Heart right ventricle (tissue), 16 donors: ENCODE measurements around the gene HSPG2. TPM values are rescaled to one million over a fixed set of nuclear protein-coding genes. Genes with fewer than 3 reads are reported as not detected.

ENCODE experiments used
- ATAC-seq, 8 donors: fragments of 200-7000 bp; cut with Tn5 transposase; one replicate each; pipeline ENCODE4 v1.9.1; 2020; ENCODE audit warnings: mild to moderate bottlenecking in 8 of 8, moderate library complexity in 8 of 8, moderate number of reproducible peaks in 1 of 8
- DNase-seq, 2 donors: peaks; one replicate each; pipeline ENCODE4 v3.0.0-alpha.2; 2020
- H3K27ac ChIP-seq, 10 donors: fragments of 200-600 bp; sonication (generic) in 2 of 10; one replicate each; pipeline versions ENCODE4 v1.5.0 to v1.8.0; 2020 to 2022; ENCODE audit warnings: mild to moderate bottlenecking in 3 of 10
- H3K27me3 ChIP-seq, 7 donors: fragments of 200-600 bp; one replicate each; pipeline ENCODE4 v1.8.0; 2021 to 2022; ENCODE audit warnings: mild to moderate bottlenecking in 2 of 7
- H3K36me3 ChIP-seq, 9 donors: fragments of 200-600 bp; sonication (generic) in 1 of 9; one replicate each; pipeline versions ENCODE4 v1.5.0 to v1.8.0; 2020 to 2022; ENCODE audit warnings: mild to moderate bottlenecking in 2 of 9
- H3K4me1 ChIP-seq, 9 donors: fragments of 200-600 bp; sonication (generic) in 1 of 9; one replicate each; pipeline versions ENCODE4 v1.5.0 to v1.8.0; 2020 to 2022; ENCODE audit warnings: mild to moderate bottlenecking in 4 of 9
- H3K4me3 ChIP-seq, 10 donors: fragments of 200-600 bp; sonication (generic) in 2 of 10; one replicate each; pipeline versions ENCODE4 v1.5.0 to v1.8.0; 2020 to 2022; ENCODE audit warnings: mild to moderate bottlenecking in 7 of 10, moderate library complexity in 2 of 10
- H3K9me3 ChIP-seq, 11 donors: fragments of 200-600 bp in 10 of 11; sonication (generic) in 2 of 11; one replicate each; pipeline versions ENCODE4 v1.5.0 to v1.8.0; 2013 to 2022; ENCODE audit warnings: mild to moderate bottlenecking in 2 of 11, control low read depth in 1 of 11, moderate library complexity in 1 of 11
- WGBS, 2 donors: extraction: QIAGEN DNeasy Blood & Tissue Kit; methylation state at CpG; one replicate each; pipeline ENCODE4 v1.1.7; 2013; ENCODE audit warnings: inconsistent platforms in 1 of 2; 5-methylcytosine and 5-hydroxymethylcytosine counted together
- intact Hi-C, 10 donors: fragments of 100-400 bp; cut with DNase I; formaldehyde crosslinking; loops; one replicate each; pipeline versions ENCODE4 v1.11.1 to v1.14.2; 2022
- polyA plus RNA-seq, 2 donors: library from polyadenylated mRNA; stranded (reverse); fragments of 200-250 nt; gene quantifications; one replicate each; pipeline ENCODE4 v1.2.3, GENCODE V29; 2013
- total RNA-seq, 10 donors: library from RNA; stranded (reverse); fragmentation: NEBNext Ultra II Directional in 3 of 10; extraction: Animal tissue kit (Norgen Biotek cat#: 25700) in 3 of 10; gene quantifications; one replicate each; pipeline versions ENCODE4 v1.2.1 to v1.2.4, GENCODE V29; 2021 to 2023
- TF ChIP-seq, protein P1 (sequence below), 9 donors: fragments of 200-600 bp; sonication (generic) in 2 of 9; IDR thresholded peaks; one replicate each; pipeline versions ENCODE4 v1.5.0 to v1.8.0; 2021 to 2022; ENCODE audit warnings: antibody characterized with exemption in 9 of 9, mild to moderate bottlenecking in 5 of 9, moderate library complexity in 1 of 9
- donor health status: Arrhythmogenic right ventricular cardiomyopathy.
- donor health status: ischemic (EF 13 %, LVEDD 7.1; RV severe dilation, severe dysfunction).
- donor health status: healthy with polysubstance abuse.
- donor health status: DM: no; HTN: yes; CAD: no.
- donor health status: DM: no; HTN: no; CAD: no.
- donor health status: ischemic (EF 25% LVEDD 6.9; RV normal size, moderate dysfunction).
- donor health status: ischemic (EF 25% LVEDD 5.7; RV mildly dilated, moderate dysfunction).
- donor health status: healthy.
- donor health status: DM: yes; HTN: yes; CAD: no.
- donor health status: Ischemic cardiomyopathy.
- donor health status: ischemic (EF 35%, LVEDD 5.7; RV mildly dilated, moderate dysfunction).
- donor health status: nonischemic (EF 11% LVEDD 7.7; RV severe dilation, severe dysfunction).
- donor health status: DM: yes; HTN: yes; CAD: no.
- donor health status: PGD.
- donor health status: ischemic (EF 29% LVEDD 5.4; RV normal size, mild dysfunction).
- donor health status: nonischemic (EF 23%, LVEDD 6.1; RV moderate dilation, normal function).

Gene HSPG2
- total and polyA plus RNA-seq, 12 donors: 221 to 508 (median 310) TPM

DNA sequence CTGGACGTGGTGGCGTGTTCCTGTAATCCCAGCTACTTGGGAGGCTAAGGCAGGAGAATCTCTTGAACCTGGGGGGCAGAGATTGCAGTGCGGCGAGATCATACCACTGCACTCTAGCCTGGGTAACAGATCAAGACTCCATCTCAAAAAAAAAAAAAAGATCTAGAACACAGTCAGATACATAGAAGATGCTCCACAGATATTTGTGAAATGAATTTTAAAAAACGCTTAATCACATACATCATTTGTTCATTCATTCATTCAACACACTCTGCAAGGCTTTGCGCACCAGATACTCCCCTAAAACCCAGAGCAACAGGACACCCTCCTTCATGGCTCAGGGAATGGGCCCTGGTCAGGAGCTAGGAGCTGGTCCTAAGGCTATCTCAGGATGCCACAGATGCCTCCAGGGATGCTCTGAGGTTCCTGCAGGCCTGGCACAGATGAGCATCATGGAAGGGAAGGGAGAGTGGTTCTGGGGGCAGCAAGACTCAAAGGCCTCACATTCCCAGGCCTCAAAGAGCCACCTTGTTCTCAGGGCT lies 6.4 kb downstream of the HSPG2 start:
- H3K4me1 ChIP-seq: peaks cover 56 to 100% (median 91%) of the 10 kb centered on the region in 9 donors
- 85 to 86% methylated on average over 6 of the region's 6 CpGs for WGBS, 2 donors
- H3K9me3 ChIP-seq: no peaks in the 10 kb centered on the region
- H3K27me3 ChIP-seq: no peaks in the 10 kb centered on the region
- TF ChIP-seq, protein P1, sequence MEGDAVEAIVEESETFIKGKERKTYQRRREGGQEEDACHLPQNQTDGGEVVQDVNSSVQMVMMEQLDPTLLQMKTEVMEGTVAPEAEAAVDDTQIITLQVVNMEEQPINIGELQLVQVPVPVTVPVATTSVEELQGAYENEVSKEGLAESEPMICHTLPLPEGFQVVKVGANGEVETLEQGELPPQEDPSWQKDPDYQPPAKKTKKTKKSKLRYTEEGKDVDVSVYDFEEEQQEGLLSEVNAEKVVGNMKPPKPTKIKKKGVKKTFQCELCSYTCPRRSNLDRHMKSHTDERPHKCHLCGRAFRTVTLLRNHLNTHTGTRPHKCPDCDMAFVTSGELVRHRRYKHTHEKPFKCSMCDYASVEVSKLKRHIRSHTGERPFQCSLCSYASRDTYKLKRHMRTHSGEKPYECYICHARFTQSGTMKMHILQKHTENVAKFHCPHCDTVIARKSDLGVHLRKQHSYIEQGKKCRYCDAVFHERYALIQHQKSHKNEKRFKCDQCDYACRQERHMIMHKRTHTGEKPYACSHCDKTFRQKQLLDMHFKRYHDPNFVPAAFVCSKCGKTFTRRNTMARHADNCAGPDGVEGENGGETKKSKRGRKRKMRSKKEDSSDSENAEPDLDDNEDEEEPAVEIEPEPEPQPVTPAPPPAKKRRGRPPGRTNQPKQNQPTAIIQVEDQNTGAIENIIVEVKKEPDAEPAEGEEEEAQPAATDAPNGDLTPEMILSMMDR (IDR thresholded peaks at IDR 0.05): no peak
- intact Hi-C loops: no loop called here
- H3K27ac ChIP-seq: peak overlapping the region; percentile 89 to 99 (median 94)
- H3K36me3 ChIP-seq: peaks cover 0 to 34% (median 0%) of the 10 kb centered on the region in 9 donors
- H3K4me3 ChIP-seq: peak overlapping the region in 6 of 10 donors; percentile 9 to 91 (median 82)
- no peak for DNase-seq
- no peak for ATAC-seq

DNA sequence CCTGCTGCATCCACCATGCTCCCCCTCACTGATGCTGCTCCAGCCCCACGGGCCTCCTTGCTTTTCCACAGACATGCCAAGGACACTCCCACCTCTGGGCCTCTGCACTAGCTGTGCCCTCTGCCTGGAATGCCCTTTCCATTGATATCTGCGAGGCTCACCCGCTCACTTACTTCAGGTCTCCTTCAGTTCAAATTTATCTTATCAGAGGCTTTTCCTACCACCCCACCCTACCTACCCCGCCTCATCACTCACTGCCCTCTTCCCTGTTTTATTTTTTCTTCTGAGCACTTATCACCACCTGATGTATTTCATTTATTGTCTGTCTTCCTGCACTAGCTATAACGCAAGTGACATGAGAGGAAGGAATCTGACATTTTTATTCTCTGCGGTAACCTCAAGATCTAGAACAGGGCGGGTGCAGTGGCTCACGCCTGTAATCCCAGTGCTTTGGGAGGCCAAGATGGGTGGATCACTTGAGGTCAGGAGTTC lies 7.0 kb downstream of the HSPG2 start:
- ATAC-seq (peak in 2 of 8 donors; percentile 14 to 16), DNase-seq (peak in 1 of 2 donors; percentile 40)
- no peaks in the 10 kb centered on the region for H3K27me3 ChIP-seq
- H3K36me3 ChIP-seq: peaks cover 0 to 34% (median 0%) of the 10 kb centered on the region in 9 donors
- 28 to 35% methylated on average over 8 of the region's 8 CpGs for WGBS, 2 donors
- intact Hi-C loops: no loop called here
- TF ChIP-seq, protein P1 (IDR thresholded peaks at IDR 0.05): no peak
- H3K27ac ChIP-seq: peak overlapping the region; percentile 89 to 99 (median 94)
- peaks cover 59 to 100% (median 96%) of the 10 kb centered on the region in 9 donors for H3K4me1 ChIP-seq
- H3K9me3 ChIP-seq: no peaks in the 10 kb centered on the region
- H3K4me3 ChIP-seq: no peak overlapping the region

DNA sequence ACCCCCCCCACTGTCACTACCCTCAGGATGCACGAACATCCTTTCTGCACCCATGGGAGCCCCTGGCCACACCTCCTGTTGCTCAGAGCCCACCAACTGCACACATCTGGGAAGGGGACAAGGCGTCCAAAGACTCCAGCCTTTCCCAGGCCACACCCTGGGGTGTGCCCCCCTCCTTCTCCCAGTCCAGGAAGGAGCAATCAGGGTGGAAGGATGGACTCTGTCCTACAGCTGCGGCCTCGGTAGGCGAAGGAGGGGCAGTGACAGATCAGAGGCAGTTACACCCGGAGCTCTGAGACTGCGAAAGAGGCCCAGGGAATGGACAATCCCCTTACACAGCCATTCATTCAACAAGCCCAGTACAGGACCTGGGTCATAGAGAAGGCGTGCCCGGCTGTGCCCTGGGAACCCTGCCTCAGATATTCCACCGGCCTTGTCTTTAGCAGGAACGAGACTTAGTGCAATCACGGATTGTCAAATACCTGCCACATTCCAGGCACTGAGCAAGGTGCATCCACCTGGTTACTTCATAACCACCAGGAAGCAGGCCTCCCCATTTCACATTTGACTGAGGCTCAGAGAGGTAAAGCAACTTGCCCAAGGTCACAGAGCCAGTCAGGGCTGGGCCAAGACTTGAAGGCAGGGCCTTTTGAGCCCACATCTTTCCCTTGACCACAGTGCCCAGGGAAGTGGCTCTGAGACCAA lies 9.4 kb downstream of the HSPG2 start:
- peak; percentile 37 to 74 (median 56) for ATAC-seq
- intact Hi-C loops: no loop called here
- peak; percentile 65 to 74 for DNase-seq
- H3K27ac ChIP-seq: peak overlapping the region; percentile 79 to 99 (median 94)
- peaks cover 68 to 100% (median 98%) of the 10 kb centered on the region in 9 donors for H3K4me1 ChIP-seq
- H3K9me3 ChIP-seq: no peaks in the 10 kb centered on the region
- 40 to 43% methylated on average over 12 of the region's 12 CpGs for WGBS, 2 donors
- H3K27me3 ChIP-seq: no peaks in the 10 kb centered on the region
- TF ChIP-seq, protein P1 (IDR thresholded peaks at IDR 0.05): no peak
- peak overlapping the region in 2 of 10 donors; percentile 0 to 11 for H3K4me3 ChIP-seq
- peaks cover 0 to 27% (median 0%) of the 10 kb centered on the region in 9 donors for H3K36me3 ChIP-seq

DNA sequence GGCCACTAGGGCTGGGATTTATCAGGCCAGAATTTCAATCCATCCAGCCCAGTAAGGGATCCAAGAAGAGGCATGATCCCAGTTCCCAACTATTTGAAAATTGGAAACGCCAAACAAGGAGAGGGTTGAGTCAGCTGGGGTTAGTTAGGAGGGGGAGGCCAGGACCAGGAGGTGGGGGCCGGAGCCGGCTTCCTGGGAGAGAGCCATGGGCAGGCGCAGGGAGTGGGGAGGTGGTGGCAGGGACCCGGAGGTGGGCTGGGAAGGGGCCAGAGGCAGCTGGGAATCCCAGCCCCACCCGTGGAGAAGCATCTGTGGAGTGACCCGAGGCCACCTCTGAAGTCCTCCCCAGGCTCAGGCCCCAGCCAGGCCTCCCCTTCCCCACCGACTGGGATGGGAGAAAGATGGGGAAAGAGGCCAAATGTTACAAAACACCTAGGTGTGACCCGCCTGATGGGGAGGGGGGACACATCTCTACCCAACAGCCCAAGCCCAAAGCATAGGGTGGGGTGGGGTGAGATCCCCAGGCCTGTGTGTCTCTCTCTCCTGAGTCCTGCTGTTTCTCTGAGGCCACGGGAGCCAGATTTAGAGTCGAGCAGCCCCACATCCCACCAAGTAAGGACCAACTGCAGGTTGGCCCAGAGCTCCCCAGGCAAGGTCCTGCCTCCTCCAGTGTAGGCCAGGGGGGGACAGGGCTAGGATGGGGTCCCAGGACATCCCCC lies 10.1 kb downstream of the HSPG2 start:
- Histone ChIP-seq H3K27ac (peak overlapping the region; percentile 79 to 99 (median 94)), H3K36me3 (peaks cover 0 to 31% (median 0%) of the 10 kb centered on the region in 9 donors), H3K27me3 (no peaks in the 10 kb centered on the region), H3K9me3 (no peaks in the 10 kb centered on the region), H3K4me3 (peak overlapping the region in 3 of 10 donors; percentile 0 to 11 (median 4)), H3K4me1 (peaks cover 69 to 100% (median 99%) of the 10 kb centered on the region in 9 donors)
- ATAC-seq (peak; percentile 29 to 57 (median 43)), DNase-seq (peak in 1 of 2 donors; percentile 74)
- 19 to 35% methylated on average over 11 of the region's 11 CpGs for WGBS, 2 donors
- intact Hi-C loops: no loop called here
- TF ChIP-seq, protein P1 (IDR thresholded peaks at IDR 0.05): no peak
